Muscle of arm (tissue), 12 donors: ENCODE measurements around the gene OTX1. TPM values are rescaled to one million over a fixed set of nuclear protein-coding genes. Genes with fewer than 3 reads are reported as not detected.

Experiments used
- DNase-seq: peaks from one replicate; pipeline ENCODE4 v3.0.0-alpha.2; 2013
- polyA plus RNA-seq, 12 donors: library from polyadenylated mRNA; unstranded; fragments of 120-200 nt; gene quantifications; one replicate each; pipeline ENCODE4 v1.2.1, GENCODE V29; 2013; ENCODE audit not compliant: insufficient read length in 12 of 12

The OTX1 gene
- polyA plus RNA-seq, 12 donors: 0.16 to 5.2 (median 0.85) TPM; not detected in 8

DNA sequence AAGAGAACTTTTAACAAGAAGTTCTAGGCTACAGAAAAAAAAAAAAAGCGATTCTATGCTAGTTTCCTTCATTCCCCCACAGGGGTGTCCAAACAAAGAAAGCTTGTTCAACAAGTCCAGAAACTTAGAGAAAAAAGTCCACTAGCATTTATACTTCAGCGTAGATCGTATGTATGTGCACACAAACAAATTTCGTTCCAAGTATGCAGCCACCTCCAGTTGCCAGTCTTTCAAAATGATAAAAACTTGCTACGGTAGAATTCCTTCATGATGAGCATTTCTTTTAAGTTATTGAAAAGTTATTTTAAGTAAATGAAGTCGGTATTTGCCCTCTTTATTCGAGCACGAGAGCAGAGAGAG, 3.7 kb upstream of the OTX1 start:
- no peak for DNase-seq

DNA sequence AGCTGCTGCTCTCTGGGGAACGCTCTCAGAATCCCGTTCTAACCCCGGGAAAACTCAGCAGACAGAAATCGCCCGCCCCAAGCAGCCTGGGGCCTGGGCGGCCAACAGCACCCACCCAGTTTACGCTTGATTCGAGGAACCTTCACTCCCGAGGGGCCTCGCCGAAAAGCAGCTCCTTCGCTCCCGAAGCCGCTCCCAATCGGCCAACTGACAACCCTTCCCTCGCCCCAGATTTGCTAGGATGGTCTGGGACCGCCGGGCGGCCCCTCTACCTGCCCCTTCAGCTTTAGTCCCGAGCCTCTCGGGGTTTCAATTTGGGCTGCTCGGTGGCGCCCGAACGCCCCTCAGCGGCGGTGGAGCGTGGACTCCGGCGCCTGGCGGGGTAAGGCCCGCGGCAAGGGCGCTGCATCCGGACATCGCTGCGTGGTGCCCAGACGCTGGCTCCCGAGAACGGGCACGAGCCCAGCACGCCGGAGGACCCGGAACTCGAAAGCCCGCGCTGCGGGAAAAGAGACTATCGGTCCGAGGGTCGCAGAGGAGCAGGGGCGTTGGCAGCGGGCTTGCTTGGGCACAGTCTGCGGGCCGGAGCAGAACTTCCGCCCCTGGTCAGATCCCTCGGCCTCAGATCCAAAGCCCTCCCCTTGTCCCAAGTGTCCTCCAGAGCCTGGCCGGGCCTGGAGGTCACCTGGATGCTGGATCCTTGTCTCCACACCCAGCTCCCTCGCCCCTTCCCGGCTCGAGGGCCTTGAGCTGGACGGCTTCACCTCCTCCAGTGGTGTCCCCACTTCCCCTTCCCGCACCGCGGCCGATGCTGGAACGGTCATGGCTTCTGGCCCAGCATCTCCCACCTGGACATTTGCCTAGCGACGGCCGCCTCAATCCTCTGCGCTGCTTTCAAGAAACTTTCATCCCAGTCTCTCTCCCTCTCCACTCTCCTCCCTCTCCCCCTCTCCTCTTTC, 3.0 kb upstream of the OTX1 start:
- DNase-seq: no peak

DNA sequence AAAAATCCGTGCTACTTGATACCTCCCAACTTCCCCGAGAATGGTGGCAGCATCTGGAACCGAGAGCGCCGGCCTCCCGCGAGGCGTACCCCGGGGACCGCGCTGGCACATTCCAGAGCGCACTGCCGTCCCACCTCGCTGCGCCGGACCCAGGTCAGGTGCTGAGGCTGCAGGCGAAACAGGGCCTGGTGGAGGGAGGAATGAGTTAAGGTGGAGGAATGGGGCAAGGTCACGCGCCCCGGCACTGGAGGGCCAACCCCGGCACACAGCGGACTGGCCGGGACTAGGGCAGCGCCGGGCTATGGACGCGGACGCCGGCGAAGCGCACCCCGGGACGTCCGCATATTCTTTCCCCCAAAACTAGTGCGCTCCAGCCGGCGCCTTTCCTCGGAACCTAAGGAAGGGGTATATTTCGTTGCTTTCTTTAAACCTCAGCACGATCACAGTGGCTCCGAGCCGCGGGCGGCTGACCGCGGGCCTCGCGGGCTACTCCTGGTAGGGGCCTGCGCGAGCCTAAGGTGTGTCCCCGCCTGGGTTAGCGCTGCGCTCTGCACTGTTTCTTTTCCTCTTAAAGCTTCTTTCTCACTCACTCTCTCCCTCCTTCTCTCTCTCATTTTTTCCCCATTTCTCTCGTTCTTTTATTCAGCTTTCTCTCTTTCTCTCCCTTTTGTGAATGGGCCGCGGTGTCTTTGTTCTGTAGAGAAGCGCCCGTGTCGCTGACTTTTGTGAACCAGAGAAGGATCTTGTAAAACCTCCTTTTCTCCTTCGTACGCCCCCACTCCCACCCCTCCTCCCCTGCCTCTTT, 2.1 kb upstream of the OTX1 start:
- DNase-seq: no peak

DNA sequence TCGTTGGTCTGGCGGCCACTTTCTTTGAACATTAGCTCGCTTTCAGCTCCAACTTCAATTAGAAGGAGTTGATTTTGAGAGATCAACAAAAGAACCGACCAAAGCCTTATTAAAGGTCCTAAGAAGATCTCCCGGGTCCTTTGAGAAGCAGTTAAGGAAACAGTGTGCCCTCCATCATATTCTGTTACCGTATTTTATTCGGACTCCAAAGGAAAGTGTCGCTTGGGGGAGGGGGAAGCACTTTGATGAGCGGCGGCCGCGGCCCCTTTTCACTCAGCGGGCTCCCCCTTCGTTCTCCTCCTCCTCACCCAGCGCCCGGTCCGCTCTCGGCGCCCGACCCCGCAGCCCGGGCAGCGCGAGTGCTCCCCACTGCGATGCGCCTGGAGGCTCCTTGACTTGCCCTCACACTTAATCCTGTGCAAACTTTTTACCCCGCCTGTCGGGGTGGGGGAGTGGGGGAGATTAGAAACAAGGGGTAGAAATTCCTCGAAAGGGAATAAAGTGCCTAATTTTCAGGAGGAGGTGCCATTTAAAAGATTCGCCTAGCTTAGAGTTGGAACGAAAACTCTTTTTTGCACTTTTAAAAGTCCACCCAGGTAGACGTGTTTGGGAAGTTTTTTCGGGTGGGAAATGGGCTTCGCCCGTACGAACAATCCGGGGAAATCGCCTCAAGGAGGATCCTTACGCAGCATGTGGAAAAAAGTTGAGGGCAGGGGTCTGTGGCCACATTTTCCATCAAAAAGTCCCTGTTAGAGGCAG, 1.2 kb upstream of the OTX1 start:
- no peak for DNase-seq

DNA sequence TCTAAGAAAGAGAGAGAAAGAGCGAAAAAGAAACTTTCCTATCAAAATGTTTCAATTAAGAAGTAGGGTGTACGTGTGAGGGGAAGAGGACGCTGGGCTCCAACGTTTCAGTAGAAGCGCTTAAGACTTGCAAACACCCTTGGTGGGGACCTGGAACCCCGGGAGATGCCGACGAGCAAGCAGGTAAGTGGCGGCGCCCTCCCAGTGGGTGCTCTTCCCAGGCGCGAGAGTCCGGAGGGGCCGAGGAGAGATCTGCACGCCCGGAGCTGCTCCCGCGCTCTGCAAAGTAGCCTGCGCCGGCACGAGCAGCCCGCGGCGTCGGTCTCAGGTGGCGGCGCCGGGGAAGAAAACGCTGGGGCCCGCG, 678 bp upstream of the OTX1 start:
- DNase-seq: no peak

DNA sequence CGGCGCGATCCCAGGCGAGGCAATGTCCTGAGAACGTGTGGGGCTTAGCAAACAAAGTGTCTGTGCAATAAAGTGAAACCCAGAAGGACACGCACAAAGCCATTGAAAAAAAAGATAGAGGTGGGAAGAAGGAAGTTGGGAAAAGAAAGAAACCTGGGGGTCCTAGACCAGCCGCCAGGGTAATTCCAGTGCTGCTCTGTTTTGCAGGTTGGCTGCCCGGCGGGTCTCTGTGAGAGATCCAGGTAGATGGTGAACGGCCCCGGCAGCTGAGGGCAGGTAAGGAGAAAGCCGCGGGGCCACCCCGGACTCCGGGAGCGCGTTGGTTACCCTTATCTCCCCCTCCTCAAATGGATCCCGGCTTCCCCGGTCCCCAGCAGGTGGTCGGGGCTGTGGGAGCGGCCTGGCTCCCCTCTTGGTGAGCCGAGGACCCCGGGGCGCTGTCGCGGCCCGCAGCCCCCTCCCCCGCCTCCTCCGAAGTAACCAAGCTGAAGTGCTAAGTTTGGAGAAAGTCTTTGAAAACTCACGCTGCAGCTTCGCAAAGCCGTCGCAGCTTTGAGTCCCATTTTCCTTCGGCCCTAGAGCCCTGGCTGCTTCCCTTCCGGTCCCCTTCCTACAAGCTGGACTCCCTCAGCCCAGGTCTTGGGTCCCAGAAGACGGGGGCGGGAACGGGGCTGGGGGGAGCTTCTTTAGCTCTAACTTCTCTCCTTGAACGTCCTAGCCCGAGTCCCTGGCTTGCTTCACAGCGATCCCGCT, 588 bp downstream of the OTX1 start:
- no peak for DNase-seq

DNA sequence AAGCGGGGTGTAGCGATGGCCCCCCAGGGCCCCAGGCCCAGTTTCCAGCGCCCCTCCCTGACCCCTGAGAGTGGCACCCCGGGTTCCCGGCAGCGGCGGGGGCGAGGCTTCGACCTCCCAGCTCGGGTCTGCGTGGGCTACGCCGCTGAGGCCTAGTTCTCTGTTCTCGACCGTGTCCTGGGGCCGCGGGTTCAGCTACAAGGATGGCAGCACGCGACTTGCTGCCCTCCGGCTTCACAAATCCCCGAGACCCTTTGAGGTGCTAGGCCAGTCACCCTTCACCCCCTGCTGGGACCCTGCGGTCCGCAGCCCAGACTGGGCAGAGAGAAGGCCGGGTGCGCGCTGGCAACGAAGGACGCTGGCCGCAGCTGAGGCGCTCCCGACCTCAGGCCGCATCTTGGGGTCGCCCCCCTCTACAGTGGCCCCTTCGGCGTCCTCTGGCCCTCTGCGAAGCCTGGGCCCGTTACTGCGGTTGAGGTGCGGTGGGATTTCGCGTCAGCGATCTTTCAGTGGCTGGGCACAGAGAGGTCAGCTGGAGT, 1.2 kb downstream of the OTX1 start:
- DNase-seq: no peak

DNA sequence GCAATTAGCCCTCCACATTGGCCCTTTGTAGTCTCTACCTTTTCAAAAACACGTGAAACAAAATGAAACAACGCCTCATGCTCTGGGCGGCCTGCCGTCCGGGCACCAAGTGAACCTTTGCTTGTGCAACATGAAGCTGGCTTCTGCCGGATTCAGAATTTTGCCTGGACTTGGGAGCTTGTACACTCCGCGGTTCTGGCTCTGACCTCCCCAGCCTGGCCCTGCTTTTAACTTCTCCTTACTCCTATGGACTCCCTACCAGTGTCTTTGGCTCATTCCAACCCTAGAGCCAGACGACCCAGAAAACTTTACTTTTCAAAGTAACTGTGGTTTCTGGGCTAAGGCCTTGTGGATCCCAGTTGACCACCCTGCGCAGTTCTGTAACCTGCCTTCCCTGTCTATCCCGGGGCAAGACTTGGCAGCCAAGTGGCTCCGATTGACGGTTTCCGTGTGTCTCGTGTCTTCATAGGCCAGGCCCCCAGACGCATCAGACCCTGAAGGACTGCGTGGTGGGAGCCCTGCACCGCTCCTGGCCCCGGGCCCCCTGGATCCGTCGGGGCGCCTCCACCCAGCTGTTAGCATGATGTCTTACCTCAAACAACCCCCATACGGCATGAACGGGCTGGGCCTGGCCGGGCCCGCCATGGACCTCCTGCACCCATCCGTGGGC, 1.9 kb downstream of the OTX1 start:
- DNase-seq: no peak

DNA sequence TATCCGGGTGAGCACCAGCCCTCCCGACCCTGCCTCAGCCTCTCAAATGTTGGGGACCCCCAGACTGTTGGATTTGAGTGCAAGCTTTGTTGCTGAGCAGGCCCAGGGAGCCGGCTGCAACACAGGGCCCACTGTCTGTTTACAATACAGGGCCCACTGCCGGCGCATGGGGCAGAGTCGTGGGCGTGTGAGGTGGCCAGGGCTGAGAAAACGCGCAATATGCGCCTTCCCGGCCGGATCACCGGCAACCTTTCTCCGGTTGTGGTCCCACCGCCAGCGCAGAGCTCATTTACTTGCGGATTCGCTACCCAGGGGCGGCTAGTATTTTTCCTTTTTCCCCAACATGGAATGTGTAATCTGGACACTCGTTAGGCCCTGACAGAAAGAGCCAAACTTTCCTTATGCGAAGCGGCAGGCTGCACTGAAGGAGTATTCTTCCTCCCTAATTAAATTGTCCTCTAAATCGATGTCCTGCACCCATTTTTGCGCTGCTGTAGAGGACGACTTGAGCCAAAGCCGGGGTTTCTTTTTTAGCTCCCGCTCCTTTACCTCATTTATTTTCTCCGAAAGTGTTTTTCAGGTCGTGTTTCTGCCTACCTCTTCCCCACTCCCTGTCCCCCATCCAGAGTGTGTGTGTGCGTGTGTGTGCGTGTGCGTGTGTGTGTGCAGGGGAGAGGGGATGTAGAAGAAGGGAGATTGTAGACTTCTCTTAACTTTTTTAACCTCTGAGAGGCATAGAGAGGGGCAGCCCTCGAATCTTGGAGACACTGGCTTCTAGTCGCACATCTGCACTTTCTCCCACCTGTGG, 2.7 kb downstream of the OTX1 start:
- DNase-seq: no peak

DNA sequence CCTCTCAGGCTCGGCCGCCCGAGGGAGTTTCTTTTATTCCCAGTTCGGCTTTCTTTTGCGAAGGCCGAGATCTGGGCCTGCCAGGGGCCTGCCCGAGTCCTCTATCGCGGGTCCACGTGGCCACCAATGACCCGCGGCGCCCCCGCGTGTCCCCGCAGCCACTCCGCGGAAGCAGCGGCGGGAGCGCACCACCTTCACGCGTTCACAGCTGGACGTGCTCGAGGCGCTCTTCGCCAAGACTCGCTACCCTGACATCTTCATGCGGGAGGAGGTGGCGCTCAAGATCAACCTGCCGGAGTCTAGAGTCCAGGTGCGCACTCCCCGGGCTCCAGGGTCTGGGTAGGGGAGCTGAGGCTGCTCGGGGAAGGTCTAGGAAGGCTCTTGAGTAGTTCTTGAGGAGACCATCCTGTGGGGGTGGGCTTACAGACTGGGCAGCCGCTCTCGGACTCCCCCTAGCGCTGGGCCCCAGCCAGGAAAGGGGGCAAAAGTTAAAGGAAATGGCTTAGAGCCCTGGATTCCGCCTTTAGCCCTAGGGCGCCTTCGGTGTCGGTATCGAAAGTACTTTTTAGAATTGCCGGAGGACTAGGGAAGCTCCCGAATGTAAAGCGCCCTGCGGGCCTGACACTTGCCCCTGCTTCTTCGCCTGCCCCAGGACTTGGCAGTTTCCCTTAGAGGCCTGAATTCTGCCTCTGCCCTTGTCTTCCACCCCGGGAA, 3.4 kb downstream of the OTX1 start:
- DNase-seq: no peak

DNA sequence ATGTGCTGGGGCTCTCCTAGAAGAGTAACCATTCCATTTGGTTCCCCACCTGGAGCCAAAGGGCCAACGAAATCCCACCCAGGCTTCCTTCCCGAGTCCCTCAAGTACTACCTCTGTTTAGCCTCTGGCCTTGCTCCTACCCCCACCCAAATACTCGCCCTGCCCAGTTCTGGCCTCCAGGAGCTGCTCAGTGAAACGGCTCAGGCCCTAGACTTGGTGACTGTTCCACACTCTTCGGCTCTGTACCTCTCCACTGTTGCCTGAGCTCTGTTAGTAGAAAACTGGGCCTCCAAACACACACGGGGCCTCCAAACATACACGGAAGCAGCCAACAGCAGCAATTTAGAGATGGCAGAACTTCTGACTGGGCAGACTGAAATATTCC, 4.2 kb downstream of the OTX1 start:
- no peak for DNase-seq

DNA sequence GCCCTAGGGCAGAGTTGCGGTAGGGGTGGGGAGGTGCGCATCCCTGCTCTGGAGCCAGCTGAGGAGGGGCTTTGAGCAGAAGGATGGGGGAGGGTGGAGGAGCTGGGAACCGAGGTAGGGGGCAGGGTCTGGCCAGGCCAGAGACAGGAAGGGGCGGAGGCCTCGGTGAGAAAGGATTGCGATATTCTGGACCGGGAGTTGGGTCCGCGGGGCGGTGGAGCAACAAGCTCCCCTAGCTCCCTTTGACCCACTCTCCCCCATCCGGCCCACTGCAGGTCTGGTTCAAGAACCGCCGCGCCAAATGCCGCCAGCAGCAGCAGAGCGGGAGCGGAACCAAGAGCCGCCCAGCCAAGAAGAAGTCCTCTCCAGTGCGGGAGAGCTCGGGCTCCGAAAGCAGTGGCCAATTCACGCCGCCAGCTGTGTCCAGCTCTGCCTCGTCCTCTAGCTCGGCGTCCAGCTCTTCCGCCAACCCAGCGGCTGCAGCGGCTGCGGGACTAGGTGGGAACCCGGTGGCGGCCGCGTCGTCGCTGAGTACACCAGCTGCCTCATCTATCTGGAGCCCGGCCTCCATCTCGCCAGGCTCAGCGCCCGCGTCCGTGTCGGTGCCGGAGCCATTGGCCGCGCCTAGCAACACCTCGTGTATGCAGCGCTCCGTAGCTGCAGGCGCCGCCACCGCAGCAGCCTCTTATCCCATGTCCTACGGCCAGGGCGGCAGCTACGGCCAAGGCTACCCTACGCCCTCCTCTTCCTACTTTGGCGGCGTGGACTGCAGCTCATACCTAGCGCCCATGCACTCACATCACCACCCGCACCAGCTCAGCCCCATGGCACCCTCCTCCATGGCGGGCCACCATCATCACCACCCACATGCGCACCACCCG, 4.8 kb downstream of the OTX1 start:
- no peak for DNase-seq

DNA sequence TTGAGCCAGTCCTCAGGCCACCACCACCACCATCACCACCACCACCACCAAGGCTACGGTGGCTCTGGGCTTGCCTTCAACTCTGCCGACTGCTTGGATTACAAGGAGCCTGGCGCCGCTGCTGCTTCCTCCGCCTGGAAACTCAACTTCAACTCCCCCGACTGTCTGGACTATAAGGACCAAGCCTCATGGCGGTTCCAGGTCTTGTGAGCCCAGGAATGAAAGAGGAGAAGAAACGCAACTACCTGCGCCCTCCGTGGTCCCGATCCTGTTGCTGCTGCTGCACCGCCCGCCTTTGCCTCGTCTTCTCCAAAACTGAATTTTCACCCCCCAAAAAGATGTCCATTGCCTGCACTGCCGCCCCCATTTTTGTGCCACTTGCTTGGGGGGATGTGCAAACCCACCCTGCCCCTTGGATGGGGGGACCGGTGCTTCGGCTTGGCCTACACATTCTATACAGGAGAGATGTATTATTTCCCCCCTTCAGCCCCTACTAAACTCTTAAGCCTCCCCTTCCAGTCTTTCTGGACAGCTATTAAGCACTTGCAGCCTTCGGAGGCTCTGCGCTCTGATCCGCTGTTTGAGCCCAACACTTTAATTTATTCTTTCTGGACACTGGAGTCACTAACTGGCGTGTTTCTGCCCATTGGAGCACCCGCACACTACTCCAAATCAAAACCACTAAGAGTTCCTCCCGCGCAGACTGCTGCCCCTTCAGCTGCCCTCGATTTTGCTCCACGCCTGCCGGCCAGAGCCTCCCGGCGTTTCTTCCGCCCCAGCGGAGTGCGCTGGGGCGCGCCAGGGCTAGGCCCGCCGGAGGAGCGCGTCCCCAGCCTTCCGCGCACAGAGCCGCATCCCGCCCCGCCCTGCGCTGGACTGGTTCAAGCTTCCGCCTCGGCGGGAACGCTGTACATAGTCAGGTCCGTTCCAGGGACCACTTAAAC, 5.7 kb downstream of the OTX1 start:
- DNase-seq: no peak

DNA sequence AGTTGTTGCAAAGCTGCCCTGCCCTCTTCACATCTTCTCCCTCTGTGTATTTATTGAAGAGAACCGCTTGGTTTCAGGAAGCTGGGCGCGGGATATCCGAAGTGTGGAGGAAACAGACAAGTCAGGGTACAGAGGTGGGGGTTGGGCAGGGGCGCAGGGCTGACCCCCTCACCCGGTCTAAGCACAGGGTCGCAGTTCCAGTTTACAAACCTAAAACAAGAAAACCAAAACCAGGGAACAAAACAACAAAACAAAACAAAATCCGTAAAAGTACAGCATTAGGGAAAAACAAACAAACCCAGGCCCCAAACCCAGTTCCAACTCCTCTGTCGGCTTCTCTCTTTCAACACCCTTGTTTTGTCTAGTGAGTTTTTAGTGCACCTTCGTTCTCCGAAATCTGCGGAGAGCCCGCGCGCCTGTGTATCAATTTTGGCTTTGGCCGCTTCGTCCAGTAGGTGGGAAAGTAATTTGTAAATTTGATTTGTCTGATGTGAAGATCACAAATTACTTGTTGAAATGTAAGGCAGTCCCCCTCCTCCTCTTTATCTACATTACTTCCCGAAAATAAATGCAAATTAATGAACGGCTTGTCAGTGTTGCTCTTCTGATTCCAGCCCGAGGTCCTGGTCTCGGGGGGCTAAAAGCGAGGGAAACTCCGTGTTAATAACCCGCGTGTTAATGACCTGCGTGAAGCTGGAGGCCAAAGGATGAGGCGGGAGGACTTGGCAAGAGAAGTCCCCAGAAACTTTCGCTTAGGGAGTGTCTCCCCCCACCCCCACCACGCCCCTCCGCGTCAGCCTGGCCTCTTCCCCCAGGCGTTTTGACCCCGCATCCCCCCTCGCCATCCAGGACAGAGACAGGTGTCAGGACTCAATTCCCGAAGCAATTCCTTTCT, 6.9 kb downstream of the OTX1 start:
- DNase-seq: no peak

DNA sequence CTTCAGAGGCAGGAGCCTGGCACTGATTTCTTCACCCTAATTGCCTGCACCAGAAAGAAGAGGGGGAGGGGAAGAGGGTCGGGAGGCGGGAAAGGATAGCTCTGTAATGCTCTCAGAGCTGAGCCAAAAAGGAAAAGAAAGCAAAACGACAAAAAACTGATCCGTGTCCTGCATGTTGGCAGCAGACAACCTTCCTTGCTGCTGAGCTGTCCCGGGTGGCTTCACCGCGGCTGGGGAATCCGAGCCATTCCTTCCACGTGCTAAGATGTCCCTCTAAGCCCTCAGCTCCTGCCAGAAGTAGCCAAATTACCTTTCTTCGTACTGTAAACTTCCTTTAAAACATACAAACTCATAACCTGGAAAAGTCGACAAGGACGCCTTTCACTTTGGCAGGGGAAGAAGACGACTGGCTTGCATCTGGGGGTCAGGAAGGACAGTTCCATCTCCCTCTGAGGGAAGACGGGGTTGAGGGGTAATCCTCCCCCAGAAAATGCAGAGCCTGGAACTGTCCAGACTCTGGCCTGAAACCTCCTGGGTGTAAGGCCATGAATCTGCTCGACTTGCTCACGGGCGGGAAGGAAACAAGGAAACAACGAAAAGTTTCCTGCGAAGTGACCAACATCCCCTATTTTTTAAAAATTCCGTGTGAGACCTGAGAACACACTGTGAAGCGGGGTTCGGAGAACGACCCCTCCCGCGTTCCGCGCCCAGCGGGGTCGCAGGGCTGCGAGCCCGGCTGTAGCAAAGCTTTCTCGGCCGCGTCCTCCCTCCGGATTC, 7.7 kb downstream of the OTX1 start:
- no peak for DNase-seq
